Glomerular visceral epithelial cell (primary cell): ENCODE results near the gene CNTN5.

Experiments
- DNase-seq: peaks from one replicate; pipeline ENCODE4 v3.0.0-alpha.2; 2016; ENCODE audit errors: extremely low spot score

Gene CNTN5

GRCh38 chr11:99505831-99506230 is 485.1 kb downstream of the CNTN5 start:
- no peak for DNase-seq

DNA sequence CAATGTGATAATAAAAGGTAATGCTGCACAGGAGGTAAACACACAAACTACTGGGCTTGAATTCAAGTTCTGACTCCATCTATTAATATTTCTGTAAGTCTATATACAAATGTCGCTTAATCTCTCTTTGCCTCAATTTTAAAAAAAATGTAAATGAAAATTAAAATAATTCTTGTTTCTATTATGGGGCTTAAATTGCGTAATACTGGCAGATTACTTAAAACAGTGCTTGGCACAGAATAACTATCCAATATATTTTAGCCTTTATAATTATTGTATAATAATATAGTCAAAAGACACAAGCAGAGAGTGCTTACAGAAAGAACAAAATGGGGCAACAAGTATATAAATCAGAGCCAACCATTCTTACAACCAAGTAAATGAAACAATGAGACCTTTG is 489.1 kb downstream of the CNTN5 start:
- DNase-seq = no peak

DNA sequence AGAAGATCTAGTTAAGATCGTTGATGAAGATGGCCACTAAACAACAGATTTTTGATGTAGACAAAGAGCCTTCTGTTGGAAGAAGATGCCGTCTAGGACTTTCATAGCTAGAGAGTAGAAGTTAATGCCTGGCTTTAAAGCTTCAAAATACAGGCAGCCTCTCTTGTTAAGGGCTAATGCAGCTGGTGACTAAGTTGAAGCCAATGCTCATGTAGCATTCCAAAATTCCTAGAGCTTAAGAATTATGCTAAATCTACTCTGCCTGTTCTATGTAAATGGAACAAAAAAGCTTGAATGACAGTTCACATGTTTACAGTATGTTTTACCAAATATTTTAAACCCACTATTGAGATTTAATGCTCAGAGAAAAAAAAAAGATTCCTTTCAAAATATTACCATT is 492.6 kb downstream of the CNTN5 start:
- DNase-seq = no peak

- no peak for DNase-seq
Observed at GRCh38 chr11:99519095-99519494, 498.3 kb downstream of the CNTN5 start.

- DNase-seq = no peak
Observed at GRCh38 chr11:99522467-99523173, 501.9 kb downstream of the CNTN5 start.

DNA sequence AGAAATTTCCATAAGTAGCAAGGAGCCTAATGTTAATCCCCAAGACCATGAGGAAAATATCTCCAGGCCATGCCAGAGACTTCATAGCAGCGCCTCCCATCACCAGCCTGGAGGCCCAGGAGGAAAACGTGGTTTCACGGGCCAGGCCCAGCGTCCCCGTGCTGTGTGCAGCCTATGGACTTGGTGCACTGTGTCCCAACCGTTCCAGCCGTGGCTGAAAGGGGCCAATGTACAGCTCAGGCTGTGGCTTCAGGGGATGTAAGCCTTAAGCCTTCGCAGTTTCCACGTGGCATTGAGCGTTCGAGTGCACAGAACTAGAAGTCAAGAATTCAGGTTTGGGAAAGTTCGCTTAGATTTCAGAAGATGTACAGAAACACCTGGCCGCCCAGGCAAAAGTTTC is 510.7 kb downstream of the CNTN5 start:
- no peak for DNase-seq

- DNase-seq = peak; percentile 2
Observed at GRCh38 chr11:99534812-99535211, 514.1 kb downstream of the CNTN5 start.

GRCh38 chr11:99535406-99535805 is 514.7 kb downstream of the CNTN5 start:
- DNase-seq = no peak

DNA sequence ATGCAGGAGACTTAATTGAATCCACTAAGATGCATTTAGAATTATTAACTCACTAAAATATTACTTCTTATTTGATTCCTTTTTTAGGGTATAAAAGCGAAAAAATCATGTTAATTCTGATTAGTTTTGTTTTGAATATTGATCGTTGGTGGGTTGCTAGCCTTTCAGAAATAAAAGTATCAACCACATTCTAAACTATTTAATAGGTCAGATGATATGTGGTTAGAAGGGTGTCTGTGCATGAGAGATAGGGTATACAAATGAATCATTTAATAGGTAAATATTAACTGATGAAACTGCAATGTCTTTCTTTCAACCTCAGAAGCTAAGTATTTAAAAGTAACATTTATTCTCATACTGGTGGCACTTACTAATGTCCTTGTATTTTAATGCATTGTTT is 515.1 kb downstream of the CNTN5 start:
- peak; percentile 14 for DNase-seq

GRCh38 chr11:99537681-99538080 is 516.9 kb downstream of the CNTN5 start:
- DNase-seq = no peak

DNA sequence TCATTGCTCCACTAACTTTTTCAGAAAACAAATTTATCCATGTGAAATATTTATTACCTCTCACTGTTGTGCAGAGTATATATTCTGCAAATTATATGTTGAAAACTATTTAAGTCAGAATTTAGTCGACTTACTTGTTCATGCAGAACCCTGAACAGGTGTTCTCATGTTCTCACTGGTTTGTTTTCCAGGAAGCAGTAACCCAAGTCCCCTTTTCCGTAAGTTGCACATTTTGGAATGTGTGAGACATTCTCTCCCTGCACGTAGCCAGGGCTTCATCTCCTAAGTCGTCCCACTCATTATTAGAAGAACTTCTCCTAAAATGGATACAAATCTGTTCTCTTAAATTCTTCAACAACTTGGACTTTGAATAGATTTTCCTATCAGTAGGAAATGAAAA is 524.9 kb downstream of the CNTN5 start:
- no peak for DNase-seq

DNA sequence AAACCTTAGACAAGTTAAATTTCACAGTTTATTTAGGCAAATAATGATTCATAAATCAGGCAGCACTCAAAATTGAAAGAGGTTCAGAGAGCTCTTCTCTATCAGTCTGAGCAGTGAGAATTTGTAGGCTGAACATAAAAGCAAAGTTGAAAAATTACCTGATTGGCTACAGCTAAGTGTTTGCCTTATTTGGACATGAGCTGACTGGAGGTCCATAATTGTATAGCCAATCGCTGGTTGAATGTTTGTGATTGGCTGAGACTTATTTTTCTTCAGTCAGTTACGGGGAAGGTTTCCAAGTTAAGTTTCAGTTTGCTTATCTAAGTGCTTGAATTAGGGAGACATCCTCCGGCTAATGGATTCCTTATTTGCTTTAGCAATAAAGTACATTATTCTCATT is 527.5 kb downstream of the CNTN5 start:
- no peak for DNase-seq

GRCh38 chr11:99554232-99554903 is 533.6 kb downstream of the CNTN5 start:
- peak; percentile 1 for DNase-seq

DNA sequence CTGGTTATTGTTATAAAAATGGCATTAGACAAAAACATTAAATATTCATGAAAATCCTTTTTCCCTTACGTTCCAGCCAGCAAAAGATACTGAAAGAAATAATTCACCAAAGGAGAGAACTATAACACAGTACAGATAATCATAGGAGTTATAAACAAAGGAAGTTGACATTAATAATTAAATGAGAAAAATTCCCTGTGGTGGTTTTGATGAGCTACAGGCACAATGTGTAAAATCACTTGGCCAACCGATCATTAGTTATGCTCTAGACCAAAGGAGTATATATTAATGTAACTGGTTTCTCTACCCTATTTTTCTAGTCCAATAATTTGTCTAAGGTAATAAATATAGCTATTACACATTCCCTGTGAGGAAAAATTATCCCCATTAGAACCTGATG is 534.7 kb downstream of the CNTN5 start:
- DNase-seq = no peak

- DNase-seq = no peak
Observed at GRCh38 chr11:99565333-99565732, 544.6 kb downstream of the CNTN5 start.

GRCh38 chr11:99567334-99567956 is 546.7 kb downstream of the CNTN5 start:
- DNase-seq = no peak

GRCh38 chr11:99568808-99569207 is 548.1 kb downstream of the CNTN5 start:
- DNase-seq = no peak

DNA sequence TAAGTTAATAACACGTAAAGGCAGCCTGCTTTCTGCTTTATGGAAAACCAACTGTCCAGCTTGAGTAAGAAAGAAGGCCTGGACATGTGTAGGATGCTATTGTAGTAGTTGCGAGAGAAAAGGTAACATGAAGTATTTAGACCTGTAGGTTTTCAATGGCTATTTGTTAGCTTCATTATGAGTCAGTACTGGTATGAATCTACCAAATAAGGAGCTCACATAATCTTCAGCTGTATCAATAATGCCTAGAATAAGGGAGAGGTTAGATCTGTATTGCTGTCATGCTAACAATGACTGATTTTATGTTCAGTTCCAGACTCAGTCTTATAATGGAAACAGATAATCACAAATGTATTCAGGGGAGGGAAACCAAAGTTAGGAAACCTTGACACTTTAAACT is 550.3 kb downstream of the CNTN5 start:
- DNase-seq = no peak

DNA sequence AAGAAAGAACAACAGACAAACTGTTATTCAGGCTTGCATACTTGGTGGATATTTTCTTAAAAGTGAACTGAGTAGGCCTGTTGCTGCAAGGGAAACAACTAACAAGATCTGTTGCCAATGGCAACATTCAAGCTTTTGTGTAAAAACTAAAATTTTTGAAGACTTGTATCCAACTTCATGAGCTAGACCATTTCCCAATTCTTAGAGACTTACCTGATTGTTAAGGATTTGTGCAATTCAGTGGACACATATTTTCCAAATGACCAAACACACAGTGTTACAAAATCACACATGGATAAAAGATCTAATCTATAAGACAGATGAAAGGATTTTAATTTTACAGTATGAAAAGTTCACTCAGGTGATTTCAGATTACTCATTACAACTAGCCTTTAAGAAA is 564.1 kb downstream of the CNTN5 start:
- no peak for DNase-seq

- no peak for DNase-seq
Observed at GRCh38 chr11:99585606-99586005, 564.9 kb downstream of the CNTN5 start.

DNA sequence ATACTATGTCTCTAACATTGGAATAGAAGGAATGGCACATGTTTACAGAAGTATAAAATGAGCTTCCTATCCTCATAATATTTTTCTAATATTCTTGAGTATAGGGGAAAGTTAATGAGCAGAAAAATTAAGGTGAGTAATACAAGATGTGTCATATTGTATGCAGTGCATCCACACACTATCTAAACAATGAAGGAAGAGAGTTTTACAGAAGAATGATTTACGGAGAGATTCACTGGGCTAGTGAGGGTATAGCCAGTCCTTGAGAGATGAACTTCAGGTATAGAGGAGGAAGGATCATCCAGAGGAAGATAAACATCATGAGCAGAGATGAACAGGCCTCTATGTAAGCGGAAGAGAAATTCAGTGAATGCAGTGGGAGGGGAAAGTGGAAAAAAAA is 569.0 kb downstream of the CNTN5 start:
- DNase-seq = no peak

DNA sequence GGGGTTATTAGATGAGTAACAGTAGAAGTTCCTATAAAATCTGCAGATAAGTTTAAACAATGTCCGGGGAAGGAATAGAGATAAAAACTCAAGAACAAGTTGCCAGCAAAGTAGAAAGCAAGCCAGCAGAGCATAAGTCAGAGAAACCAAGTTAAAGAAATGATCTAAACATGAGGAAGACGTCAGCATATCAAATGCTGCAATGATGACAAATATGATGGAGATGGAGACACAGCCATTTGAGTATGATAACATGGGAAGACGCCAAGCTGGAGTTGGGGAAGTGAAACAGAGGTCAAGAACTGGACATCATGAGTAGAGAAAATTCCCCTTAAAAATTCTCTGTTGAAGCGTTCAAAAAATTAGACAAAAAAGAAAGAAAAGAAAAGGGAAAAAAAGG is 571.5 kb downstream of the CNTN5 start:
- DNase-seq = no peak

GRCh38 chr11:99593197-99593596 is 572.4 kb downstream of the CNTN5 start:
- DNase-seq = no peak
